Thyroid gland (tissue), 4 donors: ENCODE measurements around the gene SLC4A7. TPM values are rescaled to one million over a fixed set of nuclear protein-coding genes. Genes with fewer than 3 reads are reported as not detected.

Experiments
- DNase-seq, 2 donors: peaks; one replicate each; pipeline ENCODE4 v3.0.0-alpha.2; 2019
- H3K27ac ChIP-seq, 3 donors: fragments of 200-600 bp; sonication (generic); 1 replicate in 2 of 3; 2 replicates in 1 of 3; pipeline ENCODE4 v1.5.1; 2016 to 2019; ENCODE audit warnings: mild to moderate bottlenecking in 1 of 3, moderate library complexity in 1 of 3
- H3K27me3 ChIP-seq: fragments of 200-600 bp; sonication (generic); one replicate; pipeline ENCODE4 v1.5.1; 2019
- H3K36me3 ChIP-seq, 2 donors: fragments of 200-600 bp; sonication (generic); one replicate each; pipeline ENCODE4 v1.5.1; 2016 to 2019
- H3K4me1 ChIP-seq, 2 donors: fragments of 200-600 bp; sonication (generic); one replicate each; pipeline ENCODE4 v1.5.1; 2017 to 2019
- H3K4me3 ChIP-seq, 3 donors: fragments of 200-600 bp; sonication (generic); replicated peaks in 1 of 3; 1 replicate in 2 of 3; 2 replicates in 1 of 3; pipeline ENCODE4 v1.5.1; 2016; ENCODE audit warnings: mild to moderate bottlenecking in 1 of 3
- H3K9me3 ChIP-seq: fragments of 200-600 bp; sonication (generic); one replicate; pipeline ENCODE4 v1.5.1; 2017
- POLR2A ChIP-seq, 2 donors: fragments of 450-650 bp; IDR thresholded peaks; one replicate each; pipeline ENCODE4 v1.6.1; 2017; ENCODE audit warnings: antibody characterized with exemption in 2 of 2, mild to moderate bottlenecking in 2 of 2, moderate library complexity in 1 of 2
- WGBS, 2 donors: methylation state at CpG; one replicate each; pipeline ENCODE4 v1.1.5; 2017; 5-methylcytosine and 5-hydroxymethylcytosine counted together
- intact Hi-C: fragments of 100-400 bp; cut with DNase I; formaldehyde crosslinking; loops from one replicate; pipeline ENCODE4 v1.15.1; 2023
- total RNA-seq, 4 donors: library from RNA; depleted of rRNA; stranded (reverse); fragments of >200 nt; gene quantifications; one replicate each; pipeline ENCODE4 v1.2.3, GENCODE V29; 2016
- TF ChIP-seq, protein P1 (sequence below), 6 experiments: fragments of 200-600 bp in 3 of 6; fragments of 450-650 bp in 3 of 6; sonication (generic) in 3 of 6; IDR thresholded peaks; one replicate each; pipeline ENCODE4 v1.5.1; 2016 to 2019; ENCODE audit warnings: antibody characterized with exemption in 6 of 6, mild to moderate bottlenecking in 2 of 6, inconsistent platforms in 1 of 6, moderate library complexity in 1 of 6

SLC4A7 gene
- total RNA-seq, 4 donors from 2014 or later: 22.0 to 47.6 (median 32.3) TPM

DNA sequence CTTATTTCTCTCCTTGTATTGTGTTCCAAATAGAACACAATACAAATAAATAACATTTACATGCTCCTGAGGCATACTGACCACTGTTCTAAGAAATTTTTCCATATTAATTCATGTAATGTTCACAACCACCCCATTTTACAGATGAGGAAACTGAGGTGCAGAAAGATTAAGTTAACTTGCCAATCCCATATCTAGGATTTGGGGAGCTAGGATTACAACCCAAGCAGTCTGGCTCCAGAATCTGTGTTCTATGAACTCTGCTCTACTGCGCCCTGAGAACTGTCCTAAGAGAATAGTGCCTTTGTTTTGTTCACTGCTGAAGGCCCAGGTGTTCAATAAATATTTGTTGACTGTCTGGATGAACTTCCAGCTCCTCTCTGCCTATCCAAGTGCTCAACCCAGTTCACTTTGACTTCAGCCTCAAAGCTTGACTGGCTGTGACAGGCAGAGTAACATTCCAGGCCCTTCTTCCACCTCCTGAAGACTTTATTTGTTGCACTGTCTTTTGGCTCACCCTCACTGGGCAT lies 118.1 kb downstream of the SLC4A7 start:
- 96 to 100% methylated on average over 1 of the region's 1 CpG for WGBS, 2 donors

DNA sequence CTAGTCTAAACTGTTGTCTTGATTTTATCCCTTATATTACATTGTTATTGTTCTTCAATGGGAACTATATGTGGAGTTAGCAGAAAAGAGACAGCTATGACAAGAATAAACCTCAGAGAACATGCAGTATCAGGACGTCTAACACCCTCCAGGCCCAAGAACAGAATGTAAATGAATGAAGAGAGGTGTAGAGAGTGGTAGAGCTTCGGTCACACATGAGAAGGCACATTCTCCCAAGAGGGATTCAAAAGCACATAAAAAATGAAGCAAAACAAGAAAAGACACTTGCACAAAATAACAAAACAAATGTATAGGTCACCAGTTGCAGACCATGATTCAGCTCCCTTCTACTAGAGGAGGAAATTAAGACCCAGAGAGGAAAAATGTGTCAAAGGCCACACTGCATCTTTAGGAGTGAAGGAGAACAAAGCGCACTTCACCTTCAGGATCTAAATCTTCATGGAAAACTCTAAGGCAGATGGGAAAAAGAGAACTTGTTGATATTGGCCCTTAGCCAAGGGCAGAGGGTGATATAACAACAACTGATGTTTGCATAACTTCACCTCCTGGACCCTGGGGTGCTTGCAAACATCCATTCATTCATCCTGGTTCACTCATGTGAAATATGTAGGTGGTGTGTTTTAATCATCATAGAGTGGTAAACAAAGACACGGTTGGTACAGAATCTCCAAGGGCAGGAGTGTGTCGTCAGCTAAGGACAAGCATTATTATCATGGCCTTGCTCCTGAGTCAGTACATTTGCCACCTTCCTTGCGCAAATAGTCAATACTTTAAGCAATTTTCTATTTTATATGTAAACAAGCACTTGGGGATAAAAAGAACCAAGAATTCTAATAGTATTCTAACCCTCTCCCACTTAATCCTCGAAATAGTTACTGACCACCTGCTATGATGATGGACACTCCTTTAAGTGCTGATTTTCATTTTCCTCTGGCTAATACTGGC lies 123.8 kb downstream of the SLC4A7 start:
- no peak overlapping the region for H3K27ac ChIP-seq
- TF ChIP-seq, protein P1, sequence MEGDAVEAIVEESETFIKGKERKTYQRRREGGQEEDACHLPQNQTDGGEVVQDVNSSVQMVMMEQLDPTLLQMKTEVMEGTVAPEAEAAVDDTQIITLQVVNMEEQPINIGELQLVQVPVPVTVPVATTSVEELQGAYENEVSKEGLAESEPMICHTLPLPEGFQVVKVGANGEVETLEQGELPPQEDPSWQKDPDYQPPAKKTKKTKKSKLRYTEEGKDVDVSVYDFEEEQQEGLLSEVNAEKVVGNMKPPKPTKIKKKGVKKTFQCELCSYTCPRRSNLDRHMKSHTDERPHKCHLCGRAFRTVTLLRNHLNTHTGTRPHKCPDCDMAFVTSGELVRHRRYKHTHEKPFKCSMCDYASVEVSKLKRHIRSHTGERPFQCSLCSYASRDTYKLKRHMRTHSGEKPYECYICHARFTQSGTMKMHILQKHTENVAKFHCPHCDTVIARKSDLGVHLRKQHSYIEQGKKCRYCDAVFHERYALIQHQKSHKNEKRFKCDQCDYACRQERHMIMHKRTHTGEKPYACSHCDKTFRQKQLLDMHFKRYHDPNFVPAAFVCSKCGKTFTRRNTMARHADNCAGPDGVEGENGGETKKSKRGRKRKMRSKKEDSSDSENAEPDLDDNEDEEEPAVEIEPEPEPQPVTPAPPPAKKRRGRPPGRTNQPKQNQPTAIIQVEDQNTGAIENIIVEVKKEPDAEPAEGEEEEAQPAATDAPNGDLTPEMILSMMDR (IDR thresholded peaks at IDR 0.05): no peak
- TF ChIP-seq POLR2A (IDR thresholded peaks at IDR 0.05): no peak
- no peaks in the 10 kb centered on the region for H3K9me3 ChIP-seq
- 71% methylated on average over 7 of the region's 7 CpGs for WGBS, 2 donors
- intact Hi-C loops: no loop called here
- no peak overlapping the region for H3K4me3 ChIP-seq
- no peaks in the 10 kb centered on the region for H3K36me3 ChIP-seq
- H3K27me3 ChIP-seq: no peaks in the 10 kb centered on the region
- peaks cover 0 to 8% of the 10 kb centered on the region in 2 donors for H3K4me1 ChIP-seq
- no peak for DNase-seq

More for the DNA sequence above, 118.1 kb downstream of the SLC4A7 start:
- H3K9me3 ChIP-seq: no peaks in the 10 kb centered on the region
- no peaks in the 10 kb centered on the region for H3K36me3 ChIP-seq
- no peak for DNase-seq
- H3K4me3 ChIP-seq: no peak overlapping the region
- intact Hi-C loops: no loop called here
- peaks cover 4 to 6% of the 10 kb centered on the region in 2 donors for H3K4me1 ChIP-seq
- no peak overlapping the region for H3K27ac ChIP-seq
- no peaks in the 10 kb centered on the region for H3K27me3 ChIP-seq
- no peak for TF ChIP-seq POLR2A (IDR thresholded peaks at IDR 0.05)
- TF ChIP-seq, protein P1 (IDR thresholded peaks at IDR 0.05): no peak

DNA sequence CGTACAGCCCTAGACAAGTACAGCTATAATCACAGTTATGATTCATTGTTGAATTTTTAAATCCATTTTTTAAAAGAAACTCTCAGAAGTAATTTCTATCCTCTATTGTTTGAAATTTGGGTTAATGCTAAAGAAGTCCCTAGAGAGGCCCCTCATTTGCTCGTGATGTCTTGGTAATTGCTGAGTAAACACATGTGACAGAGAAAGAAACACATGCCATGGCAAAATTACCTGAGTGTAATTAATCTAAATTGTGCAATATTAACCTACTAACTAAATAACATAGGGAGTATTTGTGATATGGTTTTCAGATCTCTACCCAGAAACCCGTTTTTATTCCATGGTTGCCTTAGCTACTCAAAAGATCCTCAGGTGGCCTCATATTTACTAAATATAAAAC lies 125.8 kb downstream of the SLC4A7 start:
- Histone ChIP-seq H3K27ac (no peak overlapping the region), H3K27me3 (no peaks in the 10 kb centered on the region), H3K4me3 (no peak overlapping the region), H3K4me1 (peaks cover 0 to 8% of the 10 kb centered on the region in 2 donors), H3K36me3 (no peaks in the 10 kb centered on the region), H3K9me3 (no peaks in the 10 kb centered on the region)
- WGBS, 2 donors: 82 to 87% methylated on average over 3 of the region's 3 CpGs
- TF ChIP-seq, protein P1 (IDR thresholded peaks at IDR 0.05): no peak
- no peak for TF ChIP-seq POLR2A (IDR thresholded peaks at IDR 0.05)
- no peak for DNase-seq
- intact Hi-C loops: loop anchor here (10.0 kb wide), 1 partner anchor 306 kb away; no protein-coding TSS in a partner anchor

DNA sequence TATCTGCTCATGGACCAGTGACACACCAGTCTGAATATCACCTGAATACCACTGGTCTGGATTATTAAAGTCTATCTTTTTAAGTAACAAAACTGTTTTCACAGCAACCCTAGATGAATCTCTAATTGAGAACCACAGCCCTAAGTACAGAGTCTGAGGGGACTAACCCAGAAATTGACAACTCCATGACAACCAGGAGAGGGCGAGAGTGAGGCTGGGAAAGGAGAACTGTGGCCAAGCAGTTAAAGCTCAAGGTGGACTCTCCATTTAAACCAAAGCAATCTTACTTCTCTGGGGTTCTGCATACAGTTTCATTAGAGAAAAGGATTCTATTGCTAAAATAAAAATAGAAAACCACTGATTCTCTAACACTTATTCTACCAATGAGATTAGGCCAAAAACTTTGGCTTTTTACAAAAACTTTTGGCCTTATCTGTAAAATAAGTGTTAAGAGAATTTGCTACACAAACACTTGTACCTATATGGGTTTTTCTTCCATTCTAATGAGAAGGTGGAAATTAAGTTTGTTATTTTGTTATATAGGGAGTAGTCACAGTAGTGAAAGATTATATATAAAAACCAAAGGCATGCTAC lies 126.4 kb downstream of the SLC4A7 start:
- H3K27me3 ChIP-seq: no peaks in the 10 kb centered on the region
- intact Hi-C loops: loop anchor here (10.0 kb wide), 1 partner anchor 307 kb away; no protein-coding TSS in a partner anchor
- H3K4me3 ChIP-seq: no peak overlapping the region
- H3K36me3 ChIP-seq: no peaks in the 10 kb centered on the region
- no peaks in the 10 kb centered on the region for H3K9me3 ChIP-seq
- H3K27ac ChIP-seq: no peak overlapping the region
- peak; percentile 50 to 57 for DNase-seq
- TF ChIP-seq POLR2A (IDR thresholded peaks at IDR 0.05): no peak
- TF ChIP-seq, protein P1 (IDR thresholded peaks at IDR 0.05): peak in 4 of 6 experiments; percentile 43 to 70 (median 58)
- 19 to 21% methylated on average over 1 of the region's 1 CpG for WGBS, 2 donors
- peaks cover 0 to 8% of the 10 kb centered on the region in 2 donors for H3K4me1 ChIP-seq
